Measurements from ENCODE around the gene LHX8. TPM values are rescaled to one million over a fixed set of nuclear protein-coding genes. Genes with fewer than 3 reads are reported as not detected.

The LHX8 gene
- total RNA-seq, 4 donors from 2014 or later: not detected

DNA sequence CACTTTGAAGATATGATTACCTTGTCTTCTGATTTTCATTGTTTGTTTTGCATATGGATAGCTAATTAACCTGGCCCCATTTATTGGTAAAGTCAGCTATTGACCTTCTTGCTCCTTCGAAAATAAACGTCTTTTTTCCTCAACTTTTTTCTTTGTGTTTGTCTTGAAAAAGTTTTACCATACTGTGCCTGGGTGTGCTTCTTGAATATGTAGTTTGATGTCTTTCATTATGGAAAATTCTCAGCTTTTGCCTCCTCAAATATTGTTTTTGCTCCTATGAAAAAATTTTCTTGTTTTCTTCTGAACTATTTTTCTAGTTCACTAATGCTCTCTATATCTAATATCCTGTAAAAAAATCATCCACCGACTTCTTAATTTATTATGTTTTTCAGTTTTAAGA, 25.0 kb downstream of the LHX8 start:
- no peak for DNase-seq
- no peaks in the 10 kb centered on the region for H3K4me1 ChIP-seq
- no peak overlapping the region for H3K4me3 ChIP-seq
- TF ChIP-seq, protein P1, sequence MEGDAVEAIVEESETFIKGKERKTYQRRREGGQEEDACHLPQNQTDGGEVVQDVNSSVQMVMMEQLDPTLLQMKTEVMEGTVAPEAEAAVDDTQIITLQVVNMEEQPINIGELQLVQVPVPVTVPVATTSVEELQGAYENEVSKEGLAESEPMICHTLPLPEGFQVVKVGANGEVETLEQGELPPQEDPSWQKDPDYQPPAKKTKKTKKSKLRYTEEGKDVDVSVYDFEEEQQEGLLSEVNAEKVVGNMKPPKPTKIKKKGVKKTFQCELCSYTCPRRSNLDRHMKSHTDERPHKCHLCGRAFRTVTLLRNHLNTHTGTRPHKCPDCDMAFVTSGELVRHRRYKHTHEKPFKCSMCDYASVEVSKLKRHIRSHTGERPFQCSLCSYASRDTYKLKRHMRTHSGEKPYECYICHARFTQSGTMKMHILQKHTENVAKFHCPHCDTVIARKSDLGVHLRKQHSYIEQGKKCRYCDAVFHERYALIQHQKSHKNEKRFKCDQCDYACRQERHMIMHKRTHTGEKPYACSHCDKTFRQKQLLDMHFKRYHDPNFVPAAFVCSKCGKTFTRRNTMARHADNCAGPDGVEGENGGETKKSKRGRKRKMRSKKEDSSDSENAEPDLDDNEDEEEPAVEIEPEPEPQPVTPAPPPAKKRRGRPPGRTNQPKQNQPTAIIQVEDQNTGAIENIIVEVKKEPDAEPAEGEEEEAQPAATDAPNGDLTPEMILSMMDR (IDR thresholded peaks at IDR 0.05): no peak
- no peak for TF ChIP-seq POLR2A (IDR thresholded peaks at IDR 0.05)
- H3K9me3 ChIP-seq: no peaks in the 10 kb centered on the region
- H3K27me3 ChIP-seq: no peaks in the 10 kb centered on the region
- H3K36me3 ChIP-seq: no peaks in the 10 kb centered on the region
- no peak overlapping the region for H3K27ac ChIP-seq

- no peaks in the 10 kb centered on the region for H3K36me3 ChIP-seq
These were observed 31.1 kb downstream of the LHX8 start for GRCh38 chr1:75165264-75165663.

DNA sequence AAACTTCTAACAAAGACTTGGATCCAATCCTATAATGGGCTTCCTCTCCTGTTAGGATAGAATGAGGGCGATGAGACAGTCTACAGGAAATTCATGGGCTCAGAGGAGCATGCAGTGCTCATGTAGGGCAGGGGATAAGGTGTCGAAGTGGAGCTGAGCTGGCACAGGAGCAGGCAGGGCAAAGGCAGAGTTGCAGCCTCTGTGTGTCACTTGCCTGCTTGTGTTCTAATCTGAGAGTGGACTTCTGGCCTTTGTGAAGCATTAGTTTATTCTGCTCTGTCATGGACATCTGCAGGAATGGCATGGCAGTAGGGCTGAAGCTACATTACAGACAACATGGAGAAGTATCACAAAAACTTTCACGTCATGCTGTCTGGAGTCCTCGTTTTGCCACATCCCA, 32.6 kb downstream of the LHX8 start:
- no peak for DNase-seq
- H3K9me3 ChIP-seq: no peaks in the 10 kb centered on the region
- H3K4me3 ChIP-seq: no peak overlapping the region
- no peak overlapping the region for H3K27ac ChIP-seq
- H3K27me3 ChIP-seq: no peaks in the 10 kb centered on the region
- H3K4me1 ChIP-seq: no peaks in the 10 kb centered on the region
- TF ChIP-seq, protein P1 (IDR thresholded peaks at IDR 0.05): no peak
- no peak for TF ChIP-seq POLR2A (IDR thresholded peaks at IDR 0.05)
- H3K36me3 ChIP-seq: no peaks in the 10 kb centered on the region

More at GRCh38 chr1:75165264-75165663, 31.1 kb downstream of the LHX8 start:
- TF ChIP-seq POLR2A (IDR thresholded peaks at IDR 0.05): no peak
- TF ChIP-seq, protein P1 (IDR thresholded peaks at IDR 0.05): no peak
- no peaks in the 10 kb centered on the region for H3K4me1 ChIP-seq
- H3K27ac ChIP-seq: no peak overlapping the region
- H3K4me3 ChIP-seq: no peak overlapping the region
- no peaks in the 10 kb centered on the region for H3K9me3 ChIP-seq
- DNase-seq: no peak
- H3K27me3 ChIP-seq: no peaks in the 10 kb centered on the region

GRCh38 chr1:75170011-75170410, 35.8 kb downstream of the LHX8 start:
- no peaks in the 10 kb centered on the region for H3K4me1 ChIP-seq
- no peak overlapping the region for H3K4me3 ChIP-seq
- H3K27me3 ChIP-seq: no peaks in the 10 kb centered on the region
- no peak for DNase-seq
- H3K27ac ChIP-seq: no peak overlapping the region
- H3K9me3 ChIP-seq: no peaks in the 10 kb centered on the region
- H3K36me3 ChIP-seq: no peaks in the 10 kb centered on the region
- TF ChIP-seq, protein P1 (IDR thresholded peaks at IDR 0.05): no peak
- TF ChIP-seq POLR2A (IDR thresholded peaks at IDR 0.05): no peak

DNA sequence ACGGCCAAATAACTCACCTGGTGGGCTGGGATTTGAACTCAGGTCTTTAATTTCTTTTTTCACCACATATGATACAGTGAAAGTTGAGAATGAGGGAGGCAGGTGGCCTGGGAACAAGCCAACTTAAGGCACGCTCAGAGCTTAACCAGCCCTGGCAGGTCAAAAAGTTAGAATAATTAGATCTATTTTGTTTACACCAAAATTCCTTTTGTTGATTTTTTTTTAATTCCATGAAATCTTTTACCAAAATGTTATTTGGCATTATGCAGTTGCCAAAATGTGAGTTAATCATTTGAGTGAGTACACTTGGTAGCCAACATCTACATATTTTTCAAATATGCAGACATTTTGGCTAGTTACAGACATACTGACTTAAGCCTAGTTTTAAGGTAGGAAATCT, 36.8 kb downstream of the LHX8 start:
- no peaks in the 10 kb centered on the region for H3K4me1 ChIP-seq
- no peaks in the 10 kb centered on the region for H3K9me3 ChIP-seq
- no peak for DNase-seq
- TF ChIP-seq, protein P1 (IDR thresholded peaks at IDR 0.05): no peak
- no peak for TF ChIP-seq POLR2A (IDR thresholded peaks at IDR 0.05)
- H3K27ac ChIP-seq: no peak overlapping the region
- H3K36me3 ChIP-seq: no peaks in the 10 kb centered on the region
- no peaks in the 10 kb centered on the region for H3K27me3 ChIP-seq
- no peak overlapping the region for H3K4me3 ChIP-seq

GRCh38 chr1:75171876-75172275, 37.7 kb downstream of the LHX8 start:
- TF ChIP-seq POLR2A (IDR thresholded peaks at IDR 0.05): no peak
- TF ChIP-seq, protein P1 (IDR thresholded peaks at IDR 0.05): no peak
- Histone ChIP-seq H3K27me3 (no peaks in the 10 kb centered on the region), H3K4me1 (no peaks in the 10 kb centered on the region), H3K9me3 (no peaks in the 10 kb centered on the region), H3K36me3 (no peaks in the 10 kb centered on the region), H3K4me3 (no peak overlapping the region), H3K27ac (no peak overlapping the region)
- DNase-seq: no peak

Measured in Peyer's patch (tissue), 4 donors.